Activated T-helper 1 cell treated with anti-CD3 and anti-CD28 coated beads, Interleukin-12 subunit alpha, Interleukin-12 subunit beta, Interleukin-2, Interleukin-4 antibody, amounts not matched to agents 30 ng/mL and 10 ng/mL and 1 ng/mL, durations not matched to agents 14 hours and 24 hours and 36 hours (primary cell): ENCODE measurements around the gene ZSCAN29. TPM values are rescaled to one million over a fixed set of nuclear protein-coding genes. Genes with fewer than 3 reads are reported as not detected.

Experiments
- DNase-seq: peaks from one replicate; pipeline ENCODE4 v3.0.0; 2021; ENCODE audit warnings: low spot score
- H3K27ac Mint-ChIP-seq: one replicate; pipeline ENCODE4 v1.8.0; 2021; ENCODE audit warnings: mild to moderate bottlenecking, mixed read lengths
- H3K27me3 Mint-ChIP-seq: one replicate; pipeline ENCODE4 v1.8.0; 2022; ENCODE audit warnings: mild to moderate bottlenecking, moderate library complexity, mixed read lengths; ENCODE audit not compliant: insufficient read depth
- H3K36me3 Mint-ChIP-seq: one replicate; pipeline ENCODE4 v1.8.0; 2021; ENCODE audit warnings: low read depth, mixed read lengths
- H3K4me1 Mint-ChIP-seq: one replicate; pipeline ENCODE4 v1.8.0; 2021; ENCODE audit warnings: low read depth, mixed read lengths
- H3K4me3 Mint-ChIP-seq: one replicate; pipeline ENCODE4 v1.8.0; 2021; ENCODE audit warnings: mild to moderate bottlenecking, moderate library complexity, mixed read lengths
- H3K9me3 Mint-ChIP-seq: one replicate; pipeline ENCODE4 v1.8.0; 2021; ENCODE audit warnings: mixed read lengths
- intact Hi-C: fragments of 100-400 bp; cut with micrococcal nuclease; formaldehyde crosslinking; loops from one replicate; pipeline ENCODE4 v1.15.1; 2024
- total RNA-seq: library from RNA; stranded (reverse); gene quantifications from 2 replicates; pipeline ENCODE4 v1.2.3, GENCODE V29; 2022

ZSCAN29 gene
- total RNA-seq, 1 donor from 2014 or later = 34.9 TPM

DNA sequence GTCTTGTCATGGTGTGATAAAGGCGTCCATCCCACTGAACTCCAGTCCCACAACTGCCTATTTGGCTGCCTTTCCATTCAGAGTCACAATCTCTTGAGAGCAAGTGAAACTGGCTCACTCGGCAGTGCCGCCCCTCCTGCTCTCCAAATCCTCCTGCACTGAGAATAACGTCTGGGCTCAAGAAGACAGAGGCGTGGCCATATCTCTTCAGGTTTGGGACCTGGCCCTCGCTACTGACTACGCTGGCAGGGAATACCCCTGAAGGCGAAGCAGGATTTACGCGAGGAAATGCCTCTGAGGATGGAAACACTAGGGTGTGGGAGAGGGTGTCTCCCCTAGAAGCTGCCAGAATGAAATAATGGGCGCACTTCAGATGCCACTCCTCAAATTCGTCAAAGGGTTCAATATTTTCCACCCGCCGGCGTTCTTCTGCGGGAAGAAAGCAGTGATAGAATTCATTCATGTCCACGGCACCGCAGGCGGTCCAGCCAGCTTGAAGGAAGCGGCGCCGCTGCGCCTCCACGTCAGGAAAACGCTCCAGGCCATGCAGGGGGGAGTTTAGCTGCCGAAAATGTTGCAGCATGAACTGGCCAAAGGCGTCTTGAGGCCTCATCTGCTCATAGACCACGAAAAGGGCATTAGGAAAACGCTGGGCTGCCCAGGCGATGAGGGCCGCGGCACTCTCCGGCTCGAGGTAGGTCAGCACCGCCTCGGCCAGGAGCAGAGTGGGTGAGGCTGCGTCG lies 41.5 kb downstream of the ZSCAN29 start:
- peaks cover 3% of the 10 kb centered on the region for H3K27me3 Mint-ChIP-seq
- peak overlapping the region; percentile 94 for H3K27ac Mint-ChIP-seq
- H3K4me3 Mint-ChIP-seq = peak overlapping the region; percentile 87
- peaks cover 40% of the 10 kb centered on the region for H3K4me1 Mint-ChIP-seq
- H3K36me3 Mint-ChIP-seq = peaks cover 39% of the 10 kb centered on the region
- peak; percentile 4 for DNase-seq
- intact Hi-C loops = no loop called here
- no peaks in the 10 kb centered on the region for H3K9me3 Mint-ChIP-seq

- H3K27me3 Mint-ChIP-seq = peaks cover 9% of the 10 kb centered on the region
- no peak overlapping the region for H3K27ac Mint-ChIP-seq
- no peak for DNase-seq
- H3K4me3 Mint-ChIP-seq = no peak overlapping the region
- intact Hi-C loops = no loop called here
- no peaks in the 10 kb centered on the region for H3K9me3 Mint-ChIP-seq
- peaks cover 23% of the 10 kb centered on the region for H3K36me3 Mint-ChIP-seq
- H3K4me1 Mint-ChIP-seq = peaks cover 24% of the 10 kb centered on the region
Measured at GRCh38 chr15:43325039-43325684, 45.7 kb downstream of the ZSCAN29 start.

GRCh38 chr15:43318990-43319771 lies 51.7 kb downstream of the ZSCAN29 start:
- no peaks in the 10 kb centered on the region for H3K9me3 Mint-ChIP-seq

GRCh38 chr15:43317566-43318184 lies 53.2 kb downstream of the ZSCAN29 start:
- Mint-ChIP-seq H3K27ac (no peak overlapping the region), H3K36me3 (no peaks in the 10 kb centered on the region), H3K4me3 (no peak overlapping the region), H3K27me3 (peaks cover 13% of the 10 kb centered on the region), H3K4me1 (no peaks in the 10 kb centered on the region), H3K9me3 (no peaks in the 10 kb centered on the region)
- DNase-seq = no peak
- intact Hi-C loops = no loop called here

More at GRCh38 chr15:43318990-43319771, 51.7 kb downstream of the ZSCAN29 start:
- no peak for DNase-seq
- Mint-ChIP-seq H3K36me3 (no peaks in the 10 kb centered on the region), H3K27ac (no peak overlapping the region), H3K4me1 (no peaks in the 10 kb centered on the region), H3K4me3 (no peak overlapping the region), H3K27me3 (peaks cover 13% of the 10 kb centered on the region)
- intact Hi-C loops = no loop called here

DNA sequence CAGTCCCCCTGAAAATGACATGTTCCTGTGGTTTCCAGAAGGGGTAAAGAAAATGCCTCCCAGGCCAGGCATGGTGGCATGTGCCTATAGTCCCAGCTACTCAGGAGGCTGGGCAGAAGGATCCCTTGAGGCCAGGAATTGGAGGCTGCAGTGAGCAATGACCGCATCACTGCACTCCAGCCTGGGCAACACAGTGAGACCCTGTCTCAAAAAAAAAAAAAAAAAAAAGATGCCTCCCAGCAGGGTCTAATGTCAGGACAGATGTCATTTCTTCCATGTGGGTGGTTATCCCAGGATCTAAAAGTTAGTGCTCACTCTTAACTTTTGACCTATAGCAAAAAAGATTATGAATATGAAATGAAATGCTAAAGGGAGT lies 53.9 kb downstream of the ZSCAN29 start:
- H3K4me1 Mint-ChIP-seq = no peaks in the 10 kb centered on the region
- H3K27ac Mint-ChIP-seq = no peak overlapping the region
- H3K4me3 Mint-ChIP-seq = no peak overlapping the region
- peaks cover 13% of the 10 kb centered on the region for H3K27me3 Mint-ChIP-seq
- intact Hi-C loops = no loop called here
- no peaks in the 10 kb centered on the region for H3K9me3 Mint-ChIP-seq
- H3K36me3 Mint-ChIP-seq = no peaks in the 10 kb centered on the region
- no peak for DNase-seq

DNA sequence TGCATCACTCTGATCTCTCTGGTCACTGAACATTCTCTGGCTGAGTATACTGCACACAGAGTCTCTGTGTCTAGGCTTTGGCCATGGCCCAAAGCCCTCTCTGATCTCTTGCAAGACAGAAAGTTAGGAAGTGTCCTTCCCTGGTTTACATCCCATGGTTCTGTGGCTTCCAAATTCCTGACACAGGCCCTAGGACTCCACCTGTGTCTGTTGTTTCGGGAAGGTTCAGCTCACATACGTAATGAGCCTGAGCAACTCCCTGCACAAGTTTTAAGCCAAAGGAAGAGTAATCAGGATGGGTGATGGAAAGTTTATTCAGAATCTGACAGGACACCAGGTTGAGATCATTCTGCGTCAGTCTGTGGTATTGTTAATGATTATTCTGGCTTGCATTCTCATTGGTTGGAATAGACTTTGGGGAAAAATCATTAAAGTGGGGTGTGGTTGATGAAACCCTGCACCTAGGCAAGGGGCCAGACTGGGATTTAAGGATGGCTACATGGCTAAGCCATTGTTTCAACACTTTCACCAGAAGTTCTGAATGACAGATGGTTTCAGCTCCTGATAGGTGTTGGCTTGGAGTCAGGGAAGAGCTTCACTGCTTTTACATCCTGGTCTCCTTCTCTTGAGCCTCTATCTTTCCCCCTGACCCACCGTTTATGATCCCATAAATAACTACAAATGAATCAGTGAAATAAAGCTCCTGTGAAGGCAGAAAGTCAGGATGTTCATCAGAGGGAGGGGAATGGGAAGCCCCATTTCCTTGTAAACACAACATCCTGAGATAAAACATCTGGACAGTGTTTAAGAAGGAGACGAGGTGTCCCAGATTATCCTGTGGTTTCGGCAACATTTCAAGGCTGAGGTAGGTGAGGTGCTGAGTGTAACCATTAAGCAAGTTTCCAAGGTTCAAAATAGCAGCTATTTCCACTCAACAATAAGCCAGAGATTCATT lies 54.5 kb downstream of the ZSCAN29 start:
- intact Hi-C loops = no loop called here
- peaks cover 11% of the 10 kb centered on the region for H3K27me3 Mint-ChIP-seq
- H3K36me3 Mint-ChIP-seq = no peaks in the 10 kb centered on the region
- no peak overlapping the region for H3K4me3 Mint-ChIP-seq
- no peak overlapping the region for H3K27ac Mint-ChIP-seq
- H3K4me1 Mint-ChIP-seq = no peaks in the 10 kb centered on the region
- H3K9me3 Mint-ChIP-seq = no peaks in the 10 kb centered on the region
- no peak for DNase-seq

DNA sequence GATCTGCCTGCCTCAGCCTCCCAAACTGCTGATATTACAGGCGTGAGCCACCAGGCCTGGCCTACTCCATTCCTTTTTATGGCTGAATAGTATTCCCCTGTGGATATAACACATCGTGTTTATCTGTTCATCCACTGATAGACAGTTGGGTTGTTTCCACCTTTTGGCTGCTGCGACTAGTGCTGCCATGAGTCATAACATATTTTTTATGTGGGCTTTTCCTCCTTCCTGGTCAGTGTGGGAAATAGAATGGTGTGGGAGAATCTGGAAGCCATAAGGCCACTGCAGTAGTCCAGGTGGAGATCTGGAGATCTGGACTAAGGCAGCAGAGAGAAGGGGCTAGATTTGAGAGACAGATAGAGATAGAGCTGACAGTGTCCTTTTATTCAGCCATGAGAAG lies 56.7 kb downstream of the ZSCAN29 start:
- Mint-ChIP-seq H3K4me1 (no peaks in the 10 kb centered on the region), H3K27me3 (peaks cover 19% of the 10 kb centered on the region), H3K27ac (no peak overlapping the region), H3K4me3 (no peak overlapping the region), H3K36me3 (no peaks in the 10 kb centered on the region), H3K9me3 (no peaks in the 10 kb centered on the region)
- no peak for DNase-seq
- intact Hi-C loops = no loop called here

- Mint-ChIP-seq H3K4me3 (no peak overlapping the region), H3K4me1 (no peaks in the 10 kb centered on the region), H3K9me3 (no peaks in the 10 kb centered on the region), H3K27me3 (peaks cover 30% of the 10 kb centered on the region), H3K27ac (no peak overlapping the region), H3K36me3 (no peaks in the 10 kb centered on the region)
- DNase-seq = no peak
- intact Hi-C loops = no loop called here
Measured at GRCh38 chr15:43312378-43312777, 58.5 kb downstream of the ZSCAN29 start.

Other genes with a start within 250 kb of the ZSCAN29 start
- 16.4 and 18.6 TPM in 2 replicates for gene TMEM62, start 237.5 kb downstream of the ZSCAN29 start, total RNA-seq
- 57.7 and 60.2 TPM in 2 replicates for gene CCNDBP1, start 185.6 kb downstream of the ZSCAN29 start, total RNA-seq
- not detected in 2 replicates for gene EPB42, start 150.0 kb downstream of the ZSCAN29 start, total RNA-seq
- gene TGM5, start 104.1 kb downstream of the ZSCAN29 start, total RNA-seq = not detected in 2 replicates
- not detected in 2 replicates for gene TGM7, start 68.8 kb downstream of the ZSCAN29 start, total RNA-seq
- gene LCMT2, start 40.5 kb downstream of the ZSCAN29 start, total RNA-seq = 15.4 and 15.7 TPM in 2 replicates
- 46.5 and 47.2 TPM in 2 replicates for gene TUBGCP4, start 58 bp upstream of the ZSCAN29 start, total RNA-seq
- 44.1 and 46.1 TPM in 2 replicates for gene TP53BP1, start 122.1 kb upstream of the ZSCAN29 start, total RNA-seq
- 2.2 and 2.3 TPM in 2 replicates for gene MAP1A, start 146.6 kb upstream of the ZSCAN29 start, total RNA-seq
- 64.1 and 74.6 TPM in 2 replicates for gene PPIP5K1, start 219.2 kb upstream of the ZSCAN29 start, total RNA-seq
- 0.44 and 0.86 TPM in 2 replicates for gene CKMT1B, start 223.0 kb upstream of the ZSCAN29 start, total RNA-seq
- 0.23 and 0.32 TPM in 2 replicates for gene STRC, start 247.8 kb upstream of the ZSCAN29 start, total RNA-seq